ENCODE data around the gene CASZ1.

Gene CASZ1

DNA sequence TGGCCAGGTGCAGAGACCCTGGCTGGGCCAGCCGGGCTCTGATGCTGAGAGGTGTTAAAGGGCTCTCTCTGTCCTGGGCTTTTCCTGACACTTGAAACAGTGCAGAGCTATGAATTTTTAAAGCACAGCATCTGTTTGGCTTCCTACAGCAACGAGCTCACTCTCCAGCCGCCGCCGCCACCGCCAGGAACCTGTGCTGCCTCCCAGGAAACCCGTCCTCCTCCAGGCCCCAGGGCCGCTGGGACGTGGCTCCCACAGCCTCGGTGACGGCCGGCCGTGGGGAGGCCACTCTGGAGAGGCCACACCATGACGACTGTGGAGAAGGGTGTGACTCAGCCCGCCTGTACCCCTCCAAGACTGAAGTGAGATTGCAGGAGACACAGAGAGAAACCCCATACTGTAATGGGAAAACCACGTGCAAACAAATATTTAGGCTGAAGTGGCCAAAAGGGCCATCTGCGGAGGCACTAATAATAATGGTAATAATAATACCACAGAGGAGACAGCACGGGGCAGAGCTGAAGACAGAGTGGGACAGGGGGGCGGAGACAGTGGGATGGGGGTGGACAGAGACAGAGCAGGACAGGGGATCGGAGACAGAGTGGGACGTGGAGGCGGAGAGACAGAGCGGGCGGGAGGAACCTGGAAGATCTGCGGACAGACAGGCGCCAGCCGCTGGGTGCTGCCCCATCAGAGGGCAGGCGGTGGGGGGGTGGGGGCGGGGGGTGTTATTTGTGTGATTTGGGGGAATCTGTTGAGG lies 139.2 kb downstream of the CASZ1 start:
- no peak for TF ChIP-seq GATA3 (IDR thresholded peaks at IDR 0.05; ENCODE audit: low read depth, low read length)
- TF ChIP-seq GATA2 (IDR thresholded peaks at IDR 0.05; ENCODE audit: low read depth, low read length): no peak

DNA sequence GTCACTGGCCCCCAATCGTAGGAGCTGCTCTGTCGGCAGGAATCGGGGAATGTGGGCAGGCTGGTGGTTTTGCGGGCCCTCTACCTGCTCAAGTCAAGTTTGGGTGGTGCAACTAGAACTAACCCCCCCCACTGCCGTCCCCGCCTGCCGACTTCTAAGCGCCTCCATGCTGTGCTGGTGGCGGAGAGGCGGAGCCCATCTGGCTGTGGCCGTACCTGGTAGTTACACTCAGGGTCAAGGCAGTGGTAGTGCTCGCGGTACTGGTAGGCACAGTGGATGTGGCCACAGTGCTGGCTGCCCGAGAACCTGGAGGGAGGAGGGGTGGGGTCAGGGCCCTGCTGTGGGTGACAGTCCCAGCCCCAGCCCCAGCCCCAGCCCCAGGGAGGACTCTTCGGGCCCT lies 140.0 kb downstream of the CASZ1 start:
- TF ChIP-seq GATA3 (IDR thresholded peaks at IDR 0.05; ENCODE audit: low read depth, low read length): no peak
- no peak for TF ChIP-seq GATA2 (IDR thresholded peaks at IDR 0.05; ENCODE audit: low read depth, low read length)

DNA sequence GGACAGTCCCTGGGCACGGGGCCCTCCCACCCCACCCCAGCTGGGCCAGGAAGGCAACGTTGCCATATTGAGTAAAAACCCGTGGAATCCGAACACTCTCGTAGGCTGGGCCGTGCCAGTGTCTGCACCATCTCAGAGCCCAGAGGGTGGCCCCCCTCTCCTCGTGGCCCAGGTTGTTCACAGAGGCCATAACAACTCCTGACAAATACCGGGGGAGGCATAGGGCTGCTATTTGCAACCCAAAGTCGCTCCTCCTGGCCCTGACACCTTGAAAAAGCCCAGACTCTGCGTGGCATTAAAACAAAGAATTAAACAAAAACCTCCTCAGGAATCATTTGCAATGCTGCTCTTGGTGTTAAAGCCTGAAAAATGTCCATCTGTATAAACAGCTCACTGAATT lies 141.4 kb downstream of the CASZ1 start:
- no peak for TF ChIP-seq GATA2 (IDR thresholded peaks at IDR 0.05; ENCODE audit: low read depth, low read length)
- TF ChIP-seq GATA3 (IDR thresholded peaks at IDR 0.05; ENCODE audit: low read depth, low read length): no peak

DNA sequence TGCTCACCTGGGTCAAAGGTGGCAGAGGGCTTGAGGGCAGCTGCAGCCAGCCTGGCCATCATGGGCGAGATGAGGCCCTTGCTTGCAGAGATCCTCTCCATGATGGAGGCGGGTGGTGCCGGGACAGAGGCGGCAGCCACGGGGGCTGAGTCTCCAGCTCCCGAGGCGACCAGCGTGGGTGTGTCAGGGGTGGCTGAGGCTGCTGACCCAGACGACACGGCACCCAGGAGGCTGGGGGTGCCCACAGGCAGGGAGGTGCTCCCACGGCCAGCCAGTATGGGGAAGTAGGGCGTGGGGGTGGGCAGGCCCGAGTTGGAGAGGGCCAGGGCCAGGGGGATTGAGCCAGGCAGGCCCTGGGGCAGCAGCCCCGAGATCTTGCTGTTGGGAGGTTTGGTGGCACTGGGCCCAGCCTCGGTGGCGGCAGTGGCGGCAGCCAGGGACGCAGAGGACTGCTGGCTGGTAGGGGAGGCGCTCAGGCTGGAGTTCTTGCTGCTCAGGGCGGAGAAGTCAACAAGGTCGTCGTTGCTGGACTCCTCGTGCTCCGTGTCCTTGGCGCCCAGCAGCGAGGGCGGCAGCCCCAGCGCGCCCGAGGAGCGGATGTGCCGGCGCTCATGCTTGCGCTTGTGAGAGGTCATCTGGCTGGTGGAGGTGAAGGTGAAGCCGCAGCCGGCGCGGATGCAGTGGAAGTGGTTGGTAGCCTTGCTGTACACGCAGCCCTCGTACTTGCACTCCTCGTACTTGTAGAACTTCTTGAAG lies 142.9 kb downstream of the CASZ1 start:
- TF ChIP-seq GATA2 (IDR thresholded peaks at IDR 0.05; ENCODE audit: low read depth, low read length) (no peak), GATA3 (IDR thresholded peaks at IDR 0.05; ENCODE audit: low read depth, low read length) (no peak)

DNA sequence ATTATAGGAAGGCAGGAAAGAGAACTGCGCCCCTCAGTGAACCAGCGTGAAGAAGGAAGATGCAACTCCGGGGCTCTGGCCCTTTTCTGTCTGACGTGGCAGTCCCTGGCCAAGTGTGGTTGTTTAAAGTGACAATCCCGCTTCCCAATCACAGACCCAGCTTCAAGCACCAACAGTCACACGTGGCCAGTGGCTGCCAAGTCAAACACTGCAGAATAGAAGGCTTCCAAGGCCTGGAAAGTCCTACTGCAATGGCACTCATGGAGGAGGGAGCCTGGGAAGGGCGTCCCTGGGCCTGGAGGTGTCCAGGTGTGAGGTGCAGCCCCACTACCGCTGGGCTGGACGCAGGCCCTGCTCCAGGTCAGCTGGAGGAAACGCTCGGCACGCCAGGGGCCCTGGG lies 143.8 kb downstream of the CASZ1 start:
- TF ChIP-seq GATA2 (IDR thresholded peaks at IDR 0.05; ENCODE audit: low read depth, low read length): no peak
- no peak for TF ChIP-seq GATA3 (IDR thresholded peaks at IDR 0.05; ENCODE audit: low read depth, low read length)

DNA sequence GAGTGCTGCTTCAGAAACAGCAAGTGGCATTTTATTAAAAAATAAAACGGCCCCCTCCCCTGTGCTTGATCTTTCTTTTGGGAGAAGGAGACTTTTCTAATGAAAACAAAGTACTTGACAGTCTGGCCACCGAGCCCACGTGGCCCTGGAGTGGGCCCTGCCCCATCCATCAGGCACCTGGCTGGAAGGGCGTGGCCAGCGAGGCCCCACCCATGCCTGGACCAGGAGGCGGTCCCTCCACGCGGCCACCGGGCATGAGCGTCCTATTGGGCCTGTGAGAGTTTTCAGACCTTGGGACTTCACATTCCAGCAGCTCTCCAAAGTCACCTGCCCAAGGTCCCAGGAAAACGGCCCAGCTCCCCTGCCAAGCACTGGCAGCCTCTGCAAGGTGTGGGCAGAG lies 144.7 kb downstream of the CASZ1 start:
- TF ChIP-seq GATA3 (IDR thresholded peaks at IDR 0.05; ENCODE audit: low read depth, low read length) (no peak), GATA2 (IDR thresholded peaks at IDR 0.05; ENCODE audit: low read depth, low read length) (no peak)

DNA sequence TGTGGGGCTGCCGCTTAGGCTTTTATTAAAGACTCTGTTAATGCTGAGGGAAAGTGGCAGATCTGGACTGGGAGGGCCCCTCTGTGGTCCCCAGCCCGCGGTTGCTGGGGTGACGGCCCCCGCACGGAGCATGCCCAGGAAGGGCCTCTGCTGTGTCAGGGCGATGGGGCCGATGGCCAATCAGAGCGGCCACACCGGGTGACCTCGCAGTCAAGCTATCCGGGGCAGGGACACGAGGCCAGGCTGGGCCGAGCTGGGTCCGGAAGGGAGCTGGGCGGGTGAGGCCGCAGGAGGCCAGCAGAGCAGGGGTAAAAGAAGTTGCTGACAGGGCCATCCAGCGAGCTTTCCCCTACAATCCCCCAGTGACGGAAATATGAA lies 145.1 kb downstream of the CASZ1 start:
- no peak for TF ChIP-seq GATA3 (IDR thresholded peaks at IDR 0.05; ENCODE audit: low read depth, low read length)

DNA sequence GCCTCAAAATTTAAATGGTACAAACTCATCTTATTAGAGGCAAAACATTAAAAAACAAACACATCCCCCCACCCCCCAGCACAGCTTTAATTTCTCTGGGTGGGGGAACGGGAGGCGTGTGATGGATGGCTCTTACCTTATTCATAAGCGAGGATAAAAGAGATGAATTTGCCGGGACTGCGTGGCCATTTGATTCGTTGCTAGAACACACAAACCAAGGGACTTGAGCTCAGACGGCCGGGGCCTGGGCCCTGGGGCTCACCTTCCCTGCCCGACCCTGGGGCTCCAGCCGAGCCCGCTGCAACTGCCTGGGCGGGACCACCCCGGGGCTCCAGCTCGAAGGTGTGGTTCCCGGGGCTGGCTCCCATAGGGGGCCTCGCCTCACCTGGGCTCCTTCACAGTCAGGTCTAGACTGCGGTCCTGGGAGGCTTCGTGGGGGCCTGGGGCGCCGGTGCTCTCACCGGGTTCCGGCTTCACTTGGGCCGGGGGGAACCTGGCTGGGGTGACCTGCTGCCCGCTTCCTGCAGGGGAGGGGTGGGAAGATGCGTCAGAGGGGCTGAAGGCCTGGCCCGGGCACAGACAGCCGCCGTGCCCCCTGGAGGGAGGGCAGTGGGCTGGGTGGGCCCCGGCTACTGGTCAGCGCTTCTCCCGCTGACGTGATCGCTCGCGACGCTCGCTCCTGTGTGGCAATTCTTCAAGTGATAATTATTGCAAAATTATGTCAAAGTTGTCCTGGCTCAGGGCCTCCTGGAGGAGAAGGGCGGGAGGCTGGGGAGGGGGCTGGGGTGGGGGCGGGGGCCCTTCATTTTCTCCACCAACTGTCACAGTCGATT lies 145.7 kb downstream of the CASZ1 start:
- TF ChIP-seq GATA2 (IDR thresholded peaks at IDR 0.05; ENCODE audit: low read depth, low read length): no peak
- TF ChIP-seq GATA3 (IDR thresholded peaks at IDR 0.05; ENCODE audit: low read depth, low read length): no peak

DNA sequence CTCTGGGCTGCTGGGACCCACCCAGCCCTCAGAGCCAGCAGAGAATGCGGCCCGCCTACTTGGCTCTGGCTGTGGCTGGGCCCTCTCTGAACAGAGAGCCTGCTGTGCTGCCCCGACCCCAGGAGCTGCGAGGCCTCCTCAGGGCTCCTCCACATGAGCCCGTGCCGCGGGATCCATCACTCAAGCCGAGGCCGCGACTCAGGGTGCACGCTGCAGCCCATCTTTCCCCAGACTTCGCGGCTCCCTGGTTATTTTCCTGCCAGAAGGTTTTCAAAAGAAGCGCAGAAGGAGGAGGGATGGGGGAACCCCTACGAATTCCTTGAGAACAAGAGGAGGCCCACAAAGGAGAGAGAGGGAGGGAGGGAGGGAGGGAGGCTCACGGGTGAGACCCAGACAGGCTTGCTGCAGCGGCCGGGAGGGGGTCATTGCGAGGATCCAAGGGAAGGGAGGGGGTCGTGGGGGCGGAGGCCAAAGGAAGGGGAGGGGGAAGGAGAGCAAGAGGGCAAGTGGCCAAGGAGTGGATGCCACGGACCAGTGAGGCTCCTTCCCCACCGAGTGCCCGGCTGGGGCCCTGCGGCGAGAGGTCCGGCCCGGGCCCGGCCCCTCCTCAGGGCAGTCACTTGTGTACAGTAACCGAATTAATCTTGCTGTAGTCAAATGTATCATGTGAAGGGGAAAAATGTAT lies 146.8 kb downstream of the CASZ1 start:
- TF ChIP-seq GATA3 (IDR thresholded peaks at IDR 0.05; ENCODE audit: low read depth, low read length): no peak
- no peak for TF ChIP-seq GATA2 (IDR thresholded peaks at IDR 0.05; ENCODE audit: low read depth, low read length)

DNA sequence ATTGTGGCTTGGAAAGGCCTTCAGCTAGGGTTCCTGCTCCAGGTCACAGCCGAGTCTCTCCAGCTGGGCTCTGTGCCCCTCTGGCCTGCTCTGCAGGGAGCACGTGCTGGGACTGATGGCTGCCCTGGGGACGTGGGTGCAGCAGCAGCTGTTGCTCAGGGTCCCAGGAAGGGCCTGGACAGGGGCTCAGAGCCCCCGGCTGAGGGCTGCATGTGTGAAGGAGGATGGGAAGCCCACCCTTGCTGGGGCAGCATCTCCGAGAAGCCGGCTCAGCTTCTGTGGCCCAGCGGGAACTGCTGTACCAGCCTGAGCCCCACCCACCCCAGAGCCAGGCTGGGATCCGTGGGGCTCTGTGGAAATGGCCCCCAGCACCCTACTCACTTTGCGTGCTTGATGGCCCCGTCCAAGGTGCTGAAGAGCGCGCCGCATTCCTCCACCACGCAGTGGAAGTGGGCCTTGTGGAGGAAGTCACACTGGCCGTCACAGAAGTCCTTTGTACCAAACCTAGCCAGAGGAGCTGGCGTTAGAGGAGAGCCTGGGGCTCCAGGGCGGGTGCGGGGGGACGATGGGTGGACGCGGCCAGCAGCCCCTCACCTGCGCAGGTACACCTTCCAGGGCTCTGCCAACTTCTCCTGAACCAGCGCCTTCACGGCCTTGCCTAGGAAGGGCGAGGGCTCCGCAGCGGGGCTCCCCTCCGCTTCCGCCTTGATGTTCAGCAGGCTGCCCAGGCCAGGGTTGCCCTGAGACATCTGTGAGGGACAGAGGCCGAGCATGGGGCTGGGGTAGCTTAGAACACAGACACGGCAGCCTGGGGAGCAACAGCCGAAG lies 147.5 kb downstream of the CASZ1 start:
- TF ChIP-seq GATA2 (IDR thresholded peaks at IDR 0.05; ENCODE audit: low read depth, low read length) (no peak), GATA3 (IDR thresholded peaks at IDR 0.05; ENCODE audit: low read depth, low read length) (no peak)

DNA sequence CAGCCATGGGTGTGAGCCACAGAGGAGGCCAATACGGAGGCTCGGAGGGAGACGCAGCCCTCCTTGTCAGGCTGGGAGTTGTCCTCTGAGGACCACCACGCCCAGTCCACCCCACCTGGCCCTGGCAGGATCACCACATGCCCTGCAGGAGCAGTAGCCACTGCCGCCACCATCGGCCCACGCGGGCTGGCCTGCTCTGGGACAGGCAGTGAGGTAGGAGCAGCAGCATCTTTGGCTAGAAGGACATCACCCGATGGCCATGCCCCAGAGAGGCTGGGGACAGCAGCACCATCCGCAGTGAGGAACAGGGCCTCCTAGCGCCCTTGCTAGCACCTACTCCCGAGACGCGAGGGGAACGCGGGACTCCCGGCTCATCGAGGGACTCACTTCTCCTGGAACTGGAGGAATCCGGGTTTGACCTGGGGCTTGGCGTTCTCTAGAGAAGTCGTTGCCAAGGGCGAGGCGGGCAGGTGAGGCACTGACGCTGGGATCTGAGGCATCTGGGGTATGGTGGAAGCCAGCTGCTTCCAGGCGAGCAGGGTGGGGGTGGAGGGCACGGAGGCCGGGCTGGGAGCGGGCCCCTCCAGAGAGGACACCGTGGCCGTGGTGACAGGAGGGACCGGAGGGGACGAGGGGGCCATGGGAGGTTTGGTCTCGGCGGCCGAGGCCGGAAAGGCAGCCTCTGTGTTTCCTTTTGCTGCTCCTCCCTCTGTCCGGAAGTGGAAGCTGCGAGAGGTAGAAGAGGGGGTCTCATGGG lies 148.9 kb downstream of the CASZ1 start:
- TF ChIP-seq GATA2 (IDR thresholded peaks at IDR 0.05; ENCODE audit: low read depth, low read length) (no peak), GATA3 (IDR thresholded peaks at IDR 0.05; ENCODE audit: low read depth, low read length) (no peak)

DNA sequence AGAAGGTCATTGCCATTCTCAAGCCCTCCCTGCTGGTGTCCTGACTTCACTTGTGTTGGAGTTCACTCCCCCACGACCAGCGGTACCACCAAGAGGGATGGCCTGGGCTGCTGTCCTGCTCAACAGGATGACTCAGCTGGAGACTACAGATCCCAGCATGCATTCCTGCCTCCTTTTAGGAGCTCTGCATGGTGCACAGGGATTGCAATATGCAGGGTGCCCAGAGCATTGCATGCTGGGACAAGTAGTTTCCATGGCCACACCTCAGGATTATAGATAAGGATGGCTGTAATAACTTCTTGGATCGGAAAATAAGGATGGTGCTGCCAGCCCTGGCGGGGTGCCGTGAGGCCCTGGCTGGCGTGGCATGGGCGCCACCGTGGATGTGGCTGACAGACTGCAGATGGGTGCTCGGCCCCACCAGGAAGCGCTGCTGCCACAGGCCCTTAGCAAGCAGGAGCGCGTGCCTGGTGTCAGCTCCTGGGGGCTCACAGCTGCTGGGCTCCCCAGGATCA lies 150.0 kb downstream of the CASZ1 start:
- TF ChIP-seq GATA2 (IDR thresholded peaks at IDR 0.05; ENCODE audit: low read depth, low read length) (no peak), GATA3 (IDR thresholded peaks at IDR 0.05; ENCODE audit: low read depth, low read length) (no peak)

All from SH-SY5Y (cell line).